Kidney (tissue), 14 donors: ENCODE results near the gene MEPCE. TPM values are rescaled to one million over a fixed set of nuclear protein-coding genes. Genes with fewer than 3 reads are reported as not detected.

Experiments
- DNase-seq, 5 donors: peaks; one replicate each; pipeline ENCODE4 v3.0.0-alpha.2; 2013 to 2020
- FAIRE-seq: peaks from 2 replicates; lab custom pipeline; 2012; peaks lifted over from hg19 to GRCh38; lab: Jason Lieb, UNC
- H3K27ac ChIP-seq, 2 donors: one replicate each; pipeline ENCODE4 v1.7.0; 2013; ENCODE audit warnings: low read depth in 2 of 2, low read length in 2 of 2, inconsistent platforms in 1 of 2
- H3K27me3 ChIP-seq: one replicate; pipeline ENCODE4 v1.7.1; 2013; ENCODE audit warnings: low read length, inconsistent platforms; ENCODE audit not compliant: control insufficient read depth, insufficient read depth
- H3K36me3 ChIP-seq, 3 donors: one replicate each; pipeline versions ENCODE4 v1.7.0 to v1.7.1; 2013; ENCODE audit warnings: low read length in 3 of 3, control low read depth in 1 of 3, inconsistent platforms in 1 of 3; ENCODE audit not compliant: insufficient read depth in 3 of 3, control insufficient read depth in 2 of 3
- H3K4me1 ChIP-seq, 3 donors: one replicate each; pipeline versions ENCODE4 v1.7.0 to v1.7.1; 2013; ENCODE audit warnings: low read length in 3 of 3, inconsistent platforms in 1 of 3, low read depth in 1 of 3; ENCODE audit not compliant: control insufficient read depth in 2 of 3, insufficient read depth in 2 of 3
- H3K4me3 ChIP-seq, 3 donors: one replicate each; pipeline versions ENCODE4 v1.7.0 to v1.8.1; 2013; ENCODE audit warnings: low read length in 3 of 3, control low read depth in 1 of 3, inconsistent platforms in 1 of 3
- H3K9ac ChIP-seq, 3 donors: one replicate each; pipeline versions ENCODE4 v1.7.0 to v1.7.1; 2013; ENCODE audit warnings: low read length in 3 of 3, control low read depth in 1 of 3, inconsistent platforms in 1 of 3
- H3K9me3 ChIP-seq, 3 donors: one replicate each; pipeline versions ENCODE4 v1.7.0 to v1.7.1; 2013; ENCODE audit warnings: low read length in 3 of 3, control low read depth in 1 of 3, inconsistent platforms in 1 of 3; ENCODE audit not compliant: control insufficient read depth in 2 of 3, insufficient read depth in 1 of 3
- intact Hi-C: fragments of 100-400 bp; cut with DNase I; formaldehyde crosslinking; loops from one replicate; pipeline ENCODE4 v1.11.1; 2022
- polyA plus RNA-seq: library from polyadenylated mRNA; stranded (reverse); fragments of 350-450 nt; fragmentation: Illumina TruSeq; extraction: RNeasy Lipid Tissue Mini Kit (QIAGEN cat#74804); gene quantifications from one replicate; pipeline ENCODE4 v1.2.3, GENCODE V29; 2014; ENCODE audit warnings: low read depth, low replicate concordance; ENCODE audit not compliant: insufficient read depth
- total RNA-seq: library from RNA; stranded (reverse); fragmentation: NEBNext Ultra II Directional; extraction: Animal tissue kit (Norgen Biotek cat#: 25700); gene quantifications from one replicate; pipeline ENCODE4 v1.2.1, GENCODE V29; 2021
- TF ChIP-seq, protein P1 (sequence below): IDR thresholded peaks from 3 replicates; pipeline ENCODE4 v1.5.1; 2012; ENCODE audit warnings: mild to moderate bottlenecking, moderate library complexity, borderline replicate concordance; ENCODE audit not compliant: insufficient read depth; ENCODE audit errors: extremely low read depth
- donor health status: control.
- donor health status: control.
- donor health status: control.
- donor health status: control.
- donor health status: control.
- donor health status: DM: yes; HTN: yes; CAD: no.
- donor health status: Normal renal cell carcinoma (clear cell type).

The MEPCE gene
- total and polyA plus RNA-seq, 2 donors from 2014 or later, result 33.4 to 47.2 TPM

DNA sequence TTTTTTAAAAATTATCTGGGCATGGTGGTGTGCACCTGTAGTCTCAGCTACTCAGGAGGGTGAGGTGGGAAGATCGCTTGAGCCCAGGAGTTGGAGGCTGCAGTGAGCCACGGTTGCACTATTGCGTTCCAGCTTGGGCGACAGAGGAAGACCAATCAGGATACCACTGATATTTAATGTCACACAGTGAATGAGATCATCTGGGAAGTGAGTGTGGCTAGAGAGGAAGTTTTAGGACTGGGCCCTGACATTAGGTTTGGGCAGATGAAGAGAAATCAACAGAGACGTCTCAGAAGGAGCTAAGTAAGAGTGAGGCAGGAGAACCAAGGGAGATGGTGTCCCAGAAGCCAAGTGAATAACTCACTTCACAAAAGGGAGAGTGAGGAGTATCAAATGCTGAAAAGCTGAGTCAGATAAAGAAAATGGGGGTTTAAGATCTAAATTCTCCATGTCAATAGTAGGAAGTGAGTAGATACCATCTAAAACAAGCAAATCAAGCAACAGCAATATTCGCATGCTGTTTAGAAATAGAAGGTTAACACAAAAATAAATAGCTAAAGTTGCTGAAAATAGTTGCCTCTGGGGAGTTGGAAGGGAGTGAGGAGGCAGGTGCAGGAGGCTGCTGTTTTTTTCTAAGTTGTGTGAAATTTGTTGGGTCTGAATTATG lies 44.9 kb upstream of the MEPCE start:
- TF ChIP-seq, protein P1, sequence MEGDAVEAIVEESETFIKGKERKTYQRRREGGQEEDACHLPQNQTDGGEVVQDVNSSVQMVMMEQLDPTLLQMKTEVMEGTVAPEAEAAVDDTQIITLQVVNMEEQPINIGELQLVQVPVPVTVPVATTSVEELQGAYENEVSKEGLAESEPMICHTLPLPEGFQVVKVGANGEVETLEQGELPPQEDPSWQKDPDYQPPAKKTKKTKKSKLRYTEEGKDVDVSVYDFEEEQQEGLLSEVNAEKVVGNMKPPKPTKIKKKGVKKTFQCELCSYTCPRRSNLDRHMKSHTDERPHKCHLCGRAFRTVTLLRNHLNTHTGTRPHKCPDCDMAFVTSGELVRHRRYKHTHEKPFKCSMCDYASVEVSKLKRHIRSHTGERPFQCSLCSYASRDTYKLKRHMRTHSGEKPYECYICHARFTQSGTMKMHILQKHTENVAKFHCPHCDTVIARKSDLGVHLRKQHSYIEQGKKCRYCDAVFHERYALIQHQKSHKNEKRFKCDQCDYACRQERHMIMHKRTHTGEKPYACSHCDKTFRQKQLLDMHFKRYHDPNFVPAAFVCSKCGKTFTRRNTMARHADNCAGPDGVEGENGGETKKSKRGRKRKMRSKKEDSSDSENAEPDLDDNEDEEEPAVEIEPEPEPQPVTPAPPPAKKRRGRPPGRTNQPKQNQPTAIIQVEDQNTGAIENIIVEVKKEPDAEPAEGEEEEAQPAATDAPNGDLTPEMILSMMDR, result no peak
- H3K27ac ChIP-seq, result no peak overlapping the region
- FAIRE-seq (no peak), DNase-seq (no peak)
- intact Hi-C loops, result no loop called here
- H3K9ac ChIP-seq, result no peak overlapping the region
- H3K4me1 ChIP-seq, result no peaks in the 10 kb centered on the region
- H3K27me3 ChIP-seq, result no peaks in the 10 kb centered on the region
- no peaks in the 10 kb centered on the region for H3K9me3 ChIP-seq
- H3K4me3 ChIP-seq, result no peak overlapping the region
- H3K36me3 ChIP-seq, result no peaks in the 10 kb centered on the region

DNA sequence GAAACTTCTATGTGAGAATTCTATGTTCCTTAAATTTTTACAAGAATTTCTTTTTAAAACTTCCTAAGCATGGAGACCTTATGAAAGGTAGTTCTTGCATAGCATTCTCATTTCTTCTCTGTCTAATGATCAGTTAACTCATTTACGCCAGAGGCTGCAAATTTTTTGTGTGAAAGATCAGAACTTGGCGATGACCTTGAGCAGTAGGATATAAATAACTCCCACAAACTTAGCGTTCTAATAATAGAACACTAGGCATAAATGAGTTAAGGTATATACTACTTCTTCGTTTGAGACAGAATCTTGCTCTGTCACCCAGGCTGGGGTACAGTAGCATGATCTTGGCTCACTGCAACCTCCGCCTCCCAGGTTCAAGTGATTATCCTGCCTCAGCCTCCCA lies 42.7 kb upstream of the MEPCE start:
- H3K36me3 ChIP-seq, result no peaks in the 10 kb centered on the region
- no peak overlapping the region for H3K27ac ChIP-seq
- no peaks in the 10 kb centered on the region for H3K27me3 ChIP-seq
- intact Hi-C loops, result no loop called here
- H3K9me3 ChIP-seq, result no peaks in the 10 kb centered on the region
- no peak overlapping the region for H3K9ac ChIP-seq
- no peak overlapping the region for H3K4me3 ChIP-seq
- H3K4me1 ChIP-seq, result no peaks in the 10 kb centered on the region
- TF ChIP-seq, protein P1, result no peak
- DNase-seq, result no peak
- no peak for FAIRE-seq

DNA sequence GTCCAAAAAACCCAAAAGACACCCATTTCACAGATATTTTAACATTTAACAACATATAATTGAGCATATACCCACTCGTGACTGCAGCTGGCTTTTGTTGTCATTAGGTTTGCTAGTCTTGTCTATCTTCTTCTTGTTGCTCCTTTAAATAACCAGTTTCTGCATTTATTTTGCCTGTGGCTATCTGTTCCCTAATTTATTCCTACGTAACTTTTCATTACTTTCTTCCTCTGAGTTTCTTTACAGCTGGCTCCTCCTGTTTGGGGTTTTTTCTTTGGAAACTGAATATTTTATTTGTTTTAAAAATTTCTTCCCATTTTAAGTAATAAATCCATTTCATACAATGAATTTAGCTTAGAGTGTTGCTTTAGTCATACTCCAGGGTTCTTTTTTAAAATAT lies 41.9 kb upstream of the MEPCE start:
- Histone ChIP-seq H3K9me3 (no peaks in the 10 kb centered on the region), H3K4me1 (peaks cover 0 to 2% (median 0%) of the 10 kb centered on the region in 3 donors), H3K27me3 (no peaks in the 10 kb centered on the region), H3K9ac (no peak overlapping the region), H3K4me3 (no peak overlapping the region), H3K27ac (no peak overlapping the region), H3K36me3 (no peaks in the 10 kb centered on the region)
- FAIRE-seq, result no peak
- TF ChIP-seq, protein P1, result no peak
- intact Hi-C loops, result no loop called here
- no peak for DNase-seq
